Measurements from ENCODE around the gene PBX3. TPM values are rescaled to one million over a fixed set of nuclear protein-coding genes. Genes with fewer than 3 reads are reported as not detected.

Gene PBX3
- total RNA-seq, 1 experiment from 2014 or later = 1.5 TPM

GRCh38 chr9:125787715-125788114 lies 40.5 kb downstream of the PBX3 start:
- CTCF ChIA-PET = no interaction called here
- no peak for DNase-seq (ENCODE audit: low spot score)
- TF ChIP-seq CTCF (conservative IDR thresholded peaks at IDR 0.05; ENCODE audit: low read depth, low read length) (no peak), EZH2 (IDR thresholded peaks at IDR 0.05; ENCODE audit: borderline replicate concordance, low read depth, low read length, poor library complexity, severe bottlenecking) (no peak)

GRCh38 chr9:125789196-125789595 lies 42.0 kb downstream of the PBX3 start:
- CTCF ChIA-PET = no interaction called here
- DNase-seq (ENCODE audit: low spot score) = no peak
- H3K4me3 ChIP-seq (ENCODE audit: low read depth, low read length, poor library complexity, severe bottlenecking) = no peak overlapping the region

More at GRCh38 chr9:125787715-125788114, 40.5 kb downstream of the PBX3 start:
- Histone ChIP-seq H3K27me3 (replicated peaks; ENCODE audit: insufficient read depth, low read depth, low read length, poor library complexity) (peaks cover 17% of the 10 kb centered on the region), H3K9me3 (ENCODE audit: low read depth, low read length, poor library complexity, severe bottlenecking) (no peaks in the 10 kb centered on the region), H3K4me1 (ENCODE audit: insufficient read depth, low read length, poor library complexity, severe bottlenecking) (no peaks in the 10 kb centered on the region), H3K27ac (ENCODE audit: low read depth, low read length, poor library complexity, severe bottlenecking) (no peak overlapping the region), H3K36me3 (ENCODE audit: insufficient read depth, low read length, poor library complexity, severe bottlenecking) (no peaks in the 10 kb centered on the region), H3K4me3 (ENCODE audit: low read depth, low read length, poor library complexity, severe bottlenecking) (no peak overlapping the region)
- POLR2A ChIA-PET (ENCODE audit: low non-redundant PET) = no interaction called here
- intact Hi-C loops (cut with micrococcal nuclease; ENCODE audit: unreplicated experiment) = no loop called here
- BruUV-seq (replicated peaks) = no TSS peak

GRCh38 chr9:125794708-125795107 lies 47.5 kb downstream of the PBX3 start:
- H3K4me1 ChIP-seq (ENCODE audit: insufficient read depth, low read length, poor library complexity, severe bottlenecking) = no peaks in the 10 kb centered on the region
- H3K27me3 ChIP-seq (replicated peaks; ENCODE audit: insufficient read depth, low read depth, low read length, poor library complexity) = peaks cover 35% of the 10 kb centered on the region
- DNase-seq (ENCODE audit: low spot score) = no peak
- H3K9me3 ChIP-seq (ENCODE audit: low read depth, low read length, poor library complexity, severe bottlenecking) = no peaks in the 10 kb centered on the region
- ChIA-PET CTCF (no interaction called here), POLR2A (ENCODE audit: low non-redundant PET) (no interaction called here)
- no peaks in the 10 kb centered on the region for H3K36me3 ChIP-seq (ENCODE audit: insufficient read depth, low read length, poor library complexity, severe bottlenecking)
- intact Hi-C loops (cut with micrococcal nuclease; ENCODE audit: unreplicated experiment) = no loop called here
- H3K4me3 ChIP-seq (ENCODE audit: low read depth, low read length, poor library complexity, severe bottlenecking) = no peak overlapping the region
- BruUV-seq (replicated peaks) = no TSS peak
- H3K27ac ChIP-seq (ENCODE audit: low read depth, low read length, poor library complexity, severe bottlenecking) = no peak overlapping the region
- no peak for TF ChIP-seq EZH2 (IDR thresholded peaks at IDR 0.05; ENCODE audit: borderline replicate concordance, low read depth, low read length, poor library complexity, severe bottlenecking)
- no peak for TF ChIP-seq CTCF (conservative IDR thresholded peaks at IDR 0.05; ENCODE audit: low read depth, low read length)

More at GRCh38 chr9:125789196-125789595, 42.0 kb downstream of the PBX3 start:
- Histone ChIP-seq H3K27ac (ENCODE audit: low read depth, low read length, poor library complexity, severe bottlenecking) (no peak overlapping the region), H3K27me3 (replicated peaks; ENCODE audit: insufficient read depth, low read depth, low read length, poor library complexity) (peaks cover 17% of the 10 kb centered on the region), H3K9me3 (ENCODE audit: low read depth, low read length, poor library complexity, severe bottlenecking) (no peaks in the 10 kb centered on the region), H3K4me1 (ENCODE audit: insufficient read depth, low read length, poor library complexity, severe bottlenecking) (no peaks in the 10 kb centered on the region), H3K36me3 (ENCODE audit: insufficient read depth, low read length, poor library complexity, severe bottlenecking) (no peaks in the 10 kb centered on the region)
- BruUV-seq (replicated peaks) = no TSS peak
- POLR2A ChIA-PET (ENCODE audit: low non-redundant PET) = no interaction called here
- no peak for TF ChIP-seq CTCF (conservative IDR thresholded peaks at IDR 0.05; ENCODE audit: low read depth, low read length)
- TF ChIP-seq EZH2 (IDR thresholded peaks at IDR 0.05; ENCODE audit: borderline replicate concordance, low read depth, low read length, poor library complexity, severe bottlenecking) = no peak
- intact Hi-C loops (cut with micrococcal nuclease; ENCODE audit: unreplicated experiment) = no loop called here
